ENCODE measurements around the gene ARHGAP30.
A peak's percentile ranks its signal among the peaks of the same experiment; 100 is the strongest.
"Not testable (repeated sequence)": the region's sequence is repeated elsewhere in the genome, so short reads cannot be mapped to it uniquely, and the experiment has no call there.

The ARHGAP30 gene

DNA sequence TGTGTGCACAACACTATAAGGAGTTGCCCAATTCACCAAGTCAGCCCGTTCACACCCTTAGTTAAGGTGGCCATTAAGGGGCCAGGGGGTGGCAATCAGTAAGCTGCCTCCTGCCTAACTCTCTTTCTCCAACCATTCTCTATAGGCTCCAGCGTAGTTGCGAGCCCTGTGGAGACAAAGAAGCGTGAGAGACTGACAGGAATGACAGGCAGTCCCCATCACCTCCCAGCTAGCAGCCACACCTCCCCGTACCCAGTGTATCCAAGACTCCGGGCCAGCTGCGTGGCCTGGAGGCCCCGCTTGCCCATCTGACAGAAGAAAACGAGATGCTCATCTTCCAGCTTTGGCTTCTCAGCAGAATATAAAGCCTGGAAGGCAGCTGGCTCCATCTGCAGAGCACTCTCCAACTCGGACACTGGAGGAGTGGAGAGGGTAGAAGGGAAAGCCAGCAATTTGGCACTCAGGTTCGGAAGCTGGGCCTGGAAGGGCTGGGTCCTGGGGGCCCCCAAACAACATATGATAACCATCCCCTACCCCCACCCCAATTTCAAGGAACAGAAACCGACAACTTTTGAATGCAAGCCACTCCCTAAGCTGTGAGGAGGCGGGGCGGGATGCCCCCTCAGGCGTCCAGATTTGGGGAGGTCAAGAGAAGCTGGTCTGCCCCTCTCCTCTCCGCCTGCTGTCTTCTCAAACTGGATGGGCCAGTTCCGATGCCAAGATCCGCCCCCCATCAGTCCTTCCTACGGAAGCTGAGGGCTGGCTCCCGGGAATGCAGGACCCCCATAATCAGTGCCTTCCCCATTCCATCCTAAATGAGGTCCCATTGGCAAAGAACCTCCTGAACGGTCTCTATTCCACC lies 31.8 kb downstream of the ARHGAP30 start:
- no peak for DNase-seq

DNA sequence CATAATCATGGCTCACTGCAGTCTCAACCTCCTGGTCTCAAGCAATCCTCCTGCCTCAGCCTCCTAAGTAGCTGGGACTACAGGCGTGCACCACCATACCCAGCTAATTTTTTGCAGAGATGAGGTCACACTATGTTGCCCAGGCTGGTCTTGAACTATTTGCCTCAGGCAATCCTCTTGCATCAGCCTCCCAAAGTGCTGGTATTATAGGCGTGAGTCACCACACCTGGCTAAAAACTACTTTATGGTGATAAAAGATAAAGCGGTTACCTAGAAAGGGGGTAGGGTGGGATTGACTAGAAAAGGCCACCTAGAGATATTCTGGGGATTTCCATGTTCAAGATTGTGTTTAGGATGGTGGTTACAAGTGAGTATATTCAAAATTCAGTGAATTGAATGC lies 35.9 kb downstream of the ARHGAP30 start:
- no peak for DNase-seq

DNA sequence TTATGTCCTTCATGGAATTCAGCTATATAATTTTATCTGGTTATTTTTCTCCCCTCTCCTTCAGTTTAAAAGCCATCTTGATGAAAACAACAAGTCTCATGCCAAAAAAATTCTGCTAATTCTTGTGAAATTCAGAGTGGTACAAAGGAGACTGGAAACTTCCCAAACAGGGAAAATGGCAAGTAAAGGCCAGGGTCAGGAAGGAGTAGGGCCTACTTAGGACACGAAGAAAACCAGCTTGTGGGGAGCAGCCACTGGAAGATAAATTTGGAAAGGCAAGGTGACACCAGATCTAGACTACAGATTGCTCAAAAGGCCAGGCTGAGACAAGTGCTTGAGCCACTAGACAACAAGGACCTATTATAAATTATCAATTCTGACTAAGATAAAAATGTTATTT lies 37.3 kb downstream of the ARHGAP30 start:
- DNase-seq = no peak

DNA sequence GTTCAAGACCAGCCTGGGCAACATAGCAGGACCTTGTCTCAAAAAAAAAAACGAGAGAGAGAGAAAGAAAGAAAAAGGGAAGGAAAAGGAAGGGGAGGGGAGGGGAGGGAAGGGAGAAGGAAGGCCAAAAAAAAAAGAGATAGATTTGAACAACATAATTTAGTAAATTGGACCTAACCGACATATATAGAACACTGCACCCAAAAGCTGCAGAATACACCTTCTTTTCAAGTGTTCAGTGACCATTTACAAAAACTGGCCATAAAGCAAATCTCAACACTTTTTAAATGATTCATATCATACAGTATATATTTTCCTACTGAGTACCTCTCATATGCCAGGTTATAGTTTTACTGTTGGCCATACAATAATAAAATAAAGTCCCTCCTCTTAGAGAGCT lies 37.8 kb downstream of the ARHGAP30 start:
- DNase-seq = no peak

DNA sequence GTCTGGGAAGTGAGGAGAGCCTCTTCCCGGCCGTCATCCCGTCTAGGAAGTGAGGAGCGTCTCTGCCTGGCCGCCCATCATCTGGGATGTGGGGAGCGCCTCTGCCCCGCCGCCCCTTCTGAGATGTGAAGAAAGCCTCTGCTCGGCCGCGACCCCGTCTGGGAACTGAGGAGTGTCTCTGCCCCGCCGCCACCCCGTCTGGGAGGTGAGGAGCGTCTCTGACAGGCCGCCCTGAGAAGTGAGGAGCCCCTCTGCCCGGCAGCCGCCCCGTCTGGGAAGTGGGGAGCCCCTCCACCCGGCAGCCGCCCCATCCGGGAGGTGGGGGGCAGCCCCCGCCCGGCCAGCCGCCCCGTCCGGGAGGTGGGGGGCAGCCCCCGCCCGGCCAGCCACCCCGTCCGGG lies 40.2 kb downstream of the ARHGAP30 start:
- DNase-seq = not testable (repeated sequence)

DNA sequence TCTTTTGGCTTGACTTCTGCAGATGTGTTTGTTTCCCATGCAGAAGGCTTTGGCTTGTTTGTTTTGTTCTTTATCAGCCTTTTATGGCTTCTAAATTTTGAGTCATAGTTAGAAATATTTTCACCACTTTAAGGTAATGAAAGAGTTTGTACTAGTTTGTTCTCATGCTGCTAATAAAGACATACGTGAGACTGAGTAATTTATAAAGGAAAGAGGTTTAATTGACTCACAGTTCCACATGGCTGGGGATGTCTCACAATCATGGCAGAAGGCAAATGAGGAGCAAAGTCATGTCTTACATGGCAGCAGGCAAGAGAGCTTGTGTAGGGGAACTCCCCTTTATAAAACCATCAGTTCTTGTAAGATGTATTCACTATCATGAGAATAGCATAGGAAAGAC lies 42.7 kb downstream of the ARHGAP30 start:
- DNase-seq = not testable (repeated sequence)

DNA sequence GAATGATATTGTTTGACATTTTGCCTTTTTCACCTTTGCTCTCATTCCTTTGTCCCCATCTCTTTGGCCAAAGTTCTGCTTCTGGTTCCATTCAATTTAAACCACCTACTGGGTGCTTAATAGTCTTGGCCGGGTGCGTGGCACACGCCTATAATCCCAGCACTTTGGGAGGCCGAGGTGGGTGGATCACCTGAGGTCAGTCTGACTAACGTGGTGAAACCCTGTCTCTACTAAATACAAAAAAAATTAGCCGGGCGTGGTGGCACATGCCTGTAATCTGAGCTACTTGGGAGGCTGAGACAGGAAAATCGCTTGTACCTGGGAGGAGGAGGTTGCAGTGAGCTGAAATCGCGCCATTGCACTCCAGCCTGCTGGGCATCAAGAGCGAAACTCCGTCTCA lies 47.3 kb downstream of the ARHGAP30 start:
- DNase-seq = not testable (repeated sequence)

DNA sequence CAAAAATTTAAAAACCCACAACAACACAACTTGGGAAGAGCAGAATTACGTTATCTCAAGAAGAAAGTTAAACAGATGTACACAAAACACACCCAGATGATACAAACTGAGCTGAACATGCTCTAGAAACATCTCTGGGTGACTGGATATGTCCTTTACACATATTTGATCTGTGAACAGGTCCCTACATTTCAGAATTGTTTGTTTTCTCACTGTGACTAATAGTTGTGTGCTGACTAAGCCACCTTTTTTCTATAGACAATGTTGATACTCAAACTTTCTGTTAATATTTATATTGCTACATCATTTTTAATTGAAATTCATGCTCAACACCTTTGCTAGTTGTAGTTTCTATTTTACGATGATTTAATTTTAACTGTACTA lies 47.7 kb downstream of the ARHGAP30 start:
- no peak for DNase-seq

DNA sequence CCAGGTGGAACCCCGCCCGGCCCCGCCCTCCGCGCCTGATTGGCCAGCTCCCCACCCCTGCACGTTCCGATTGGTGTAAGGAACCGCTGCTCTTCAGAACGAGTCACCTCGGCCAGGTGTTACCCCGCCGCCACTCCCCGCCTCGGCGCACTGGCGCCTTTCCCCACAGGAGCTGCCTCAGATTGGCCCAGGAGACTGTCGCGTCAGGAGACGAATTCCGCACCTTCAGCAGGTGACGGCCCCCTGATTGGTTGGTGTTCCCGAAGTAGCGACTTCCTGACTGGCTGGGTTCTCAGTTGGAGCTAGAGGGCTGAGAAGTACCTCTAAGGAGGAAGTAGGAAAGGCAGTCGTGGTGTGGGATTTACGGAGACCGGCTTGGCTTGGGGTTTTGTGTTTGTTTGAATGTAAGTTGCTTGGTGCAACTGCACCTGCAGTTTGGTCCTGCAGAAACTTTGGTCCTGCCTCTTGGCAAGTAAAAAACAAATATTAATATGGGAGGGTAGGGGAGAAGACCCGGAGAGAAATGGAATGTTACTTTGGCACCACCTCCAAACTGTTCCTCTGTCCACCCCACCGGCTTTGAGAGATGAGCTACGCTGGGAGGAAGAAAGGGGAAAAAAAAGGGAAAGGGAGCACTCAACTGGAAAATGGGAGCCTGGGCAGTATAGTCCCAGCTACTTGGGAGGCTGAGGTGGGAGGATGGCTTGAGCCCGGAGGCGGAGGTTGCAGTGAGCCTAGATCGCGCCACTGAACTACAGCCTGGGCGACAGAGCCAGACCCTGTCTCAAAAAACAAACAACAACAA lies 48.3 kb downstream of the ARHGAP30 start:
- peak; percentile 65 for DNase-seq

DNA sequence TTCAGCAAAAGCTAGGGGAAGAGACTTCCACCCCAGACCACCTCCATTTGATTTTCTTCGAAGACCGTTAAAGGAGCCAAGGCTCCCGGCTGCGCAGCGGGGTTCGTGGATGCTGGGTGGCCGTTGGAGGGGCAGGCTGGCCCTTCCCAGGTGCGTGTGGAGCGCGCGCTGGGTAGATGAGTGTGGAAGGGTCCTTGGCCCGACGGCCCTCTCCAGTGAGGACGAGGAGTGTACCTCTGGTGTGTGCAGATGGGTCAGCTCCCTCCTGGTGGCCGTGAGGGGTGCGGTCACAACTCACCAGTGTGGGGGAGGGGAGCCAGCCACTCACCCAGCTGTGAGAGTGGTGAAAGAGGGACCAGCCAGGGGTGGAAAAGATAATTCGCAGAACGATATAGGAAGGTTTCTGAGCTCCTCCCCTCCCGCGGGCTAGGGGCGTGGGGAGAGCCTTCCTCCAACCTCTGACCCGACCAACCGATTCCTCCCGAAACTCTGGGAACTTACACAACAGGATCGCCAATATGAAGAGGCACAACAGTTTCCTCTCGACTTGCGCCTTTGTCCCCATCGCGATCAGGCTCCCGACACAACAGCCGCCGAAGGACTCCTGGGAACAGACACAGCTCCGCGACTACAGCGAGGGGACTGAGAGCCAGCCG lies 49.1 kb downstream of the ARHGAP30 start, which contains the start of gene F11R:
F11R (minus strand) TSS at position 644 of the 656 bp plus-strand sequence; CDS start at position 565, 79 bp downstream.
- DNase-seq = peak; percentile 49

DNA sequence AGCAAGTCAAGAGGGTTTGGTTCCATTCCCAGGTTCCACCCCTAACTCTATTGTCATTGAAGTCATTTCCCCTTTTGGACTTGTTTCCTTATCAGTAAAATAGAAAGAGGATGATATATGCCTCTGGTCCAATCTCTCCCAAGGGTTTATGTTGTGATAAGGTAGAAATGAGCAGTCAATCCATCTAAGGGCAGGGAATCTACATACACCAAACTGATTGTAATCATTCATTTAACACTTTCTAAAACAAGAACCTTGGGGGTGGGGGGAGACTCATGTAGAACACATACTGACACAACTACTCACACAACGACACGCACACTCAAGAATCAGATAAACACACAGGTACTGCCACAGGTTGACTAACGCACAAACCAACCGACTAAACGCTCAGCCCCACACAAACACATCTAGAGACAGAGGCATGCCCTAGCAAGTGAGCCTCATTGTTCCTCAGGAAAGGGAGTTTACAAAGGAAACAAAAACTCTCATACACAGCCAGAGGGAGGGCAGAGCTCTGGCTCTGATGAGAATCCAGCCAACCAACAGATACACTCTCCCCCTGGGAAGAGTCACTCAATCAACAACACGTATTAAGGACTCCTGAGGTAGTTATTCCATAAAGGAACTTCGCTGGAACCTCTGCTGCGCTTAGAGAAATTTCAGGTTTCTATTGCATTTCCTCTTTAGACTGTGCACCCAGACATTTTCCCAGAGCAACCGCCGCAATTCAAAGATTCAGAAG lies 49.8 kb downstream of the ARHGAP30 start:
- no peak for DNase-seq

DNA sequence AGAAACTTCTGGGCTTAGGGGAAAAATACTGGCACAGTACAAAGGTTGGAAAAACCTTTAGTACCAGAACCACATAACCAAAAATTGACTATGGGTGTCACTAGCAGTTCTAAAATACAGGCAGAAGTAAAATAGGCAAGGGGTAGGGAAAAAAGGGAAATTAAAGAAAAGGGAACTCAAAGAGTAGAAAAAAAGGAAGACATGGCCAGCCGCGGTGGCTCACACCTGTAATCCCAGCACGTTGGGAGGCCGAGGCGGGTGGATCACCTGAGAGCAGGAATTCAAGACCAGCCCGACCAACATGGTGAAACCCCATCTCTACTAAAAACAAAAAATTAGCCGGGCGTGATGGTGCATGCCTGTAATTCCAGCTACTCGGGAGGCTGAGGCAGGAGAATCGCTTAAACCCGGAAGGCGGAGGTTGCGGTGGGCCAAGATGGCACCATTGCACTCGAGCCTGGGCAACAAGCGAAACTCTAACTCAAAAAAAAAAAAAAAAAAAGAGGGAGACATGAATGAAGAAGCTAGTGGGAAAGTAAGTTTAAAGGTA lies 50.5 kb downstream of the ARHGAP30 start:
- not testable (repeated sequence) for DNase-seq

DNA sequence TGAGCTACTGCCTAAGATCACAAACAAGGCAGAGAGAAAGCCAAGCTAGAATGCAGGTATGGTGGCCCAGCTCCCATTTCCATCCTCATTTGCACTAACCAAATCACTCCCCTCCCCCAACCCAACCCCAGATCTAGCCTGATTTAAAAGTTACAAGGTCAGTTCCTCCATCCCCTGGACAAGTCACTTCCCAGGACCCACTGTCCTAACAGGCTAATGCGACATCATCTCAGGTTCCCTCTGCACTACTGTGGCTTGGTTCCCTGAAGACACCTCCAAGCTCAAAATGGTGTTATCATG lies 51.1 kb downstream of the ARHGAP30 start:
- DNase-seq = no peak

DNA sequence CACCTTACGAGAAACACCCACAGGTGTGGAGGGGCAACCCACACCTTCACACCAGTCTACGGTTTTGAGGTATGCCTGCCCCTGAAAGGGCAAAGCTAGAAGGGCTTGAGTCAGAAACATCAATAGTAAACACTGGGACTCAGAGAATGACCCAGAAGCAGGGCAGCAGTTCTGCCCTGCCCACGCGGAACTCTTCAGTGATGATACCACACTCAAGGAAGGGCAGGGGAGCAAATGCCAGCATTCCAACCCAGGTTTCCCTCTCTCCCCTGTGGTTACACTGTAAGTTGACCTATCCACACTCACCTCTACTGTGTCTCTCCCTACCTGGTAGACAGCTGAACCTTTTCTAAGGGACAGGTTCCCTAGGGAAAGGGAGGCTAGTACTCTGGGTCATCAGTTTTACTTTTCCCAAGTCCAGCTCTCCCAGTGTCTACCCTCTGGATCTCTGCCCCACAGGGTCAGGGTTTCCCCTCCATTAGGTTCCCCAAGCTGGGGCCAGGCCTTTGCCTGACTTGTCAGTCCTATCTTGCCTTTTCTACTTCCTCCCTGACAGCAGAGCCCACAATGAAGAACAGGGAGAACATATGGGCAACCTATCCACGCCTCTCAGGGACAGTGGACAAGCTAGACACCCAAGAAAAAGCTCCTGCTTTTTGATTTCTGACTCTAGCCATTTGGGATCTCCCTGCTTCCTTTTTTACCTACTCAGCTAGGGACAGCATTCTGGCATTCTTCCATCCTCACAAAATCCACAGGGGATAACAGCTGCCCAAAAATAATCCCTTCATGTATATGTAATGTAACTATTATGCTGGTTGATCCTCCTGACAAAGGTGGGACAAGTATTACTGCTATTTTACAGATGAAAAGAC lies 51.7 kb downstream of the ARHGAP30 start:
- DNase-seq = no peak

DNA sequence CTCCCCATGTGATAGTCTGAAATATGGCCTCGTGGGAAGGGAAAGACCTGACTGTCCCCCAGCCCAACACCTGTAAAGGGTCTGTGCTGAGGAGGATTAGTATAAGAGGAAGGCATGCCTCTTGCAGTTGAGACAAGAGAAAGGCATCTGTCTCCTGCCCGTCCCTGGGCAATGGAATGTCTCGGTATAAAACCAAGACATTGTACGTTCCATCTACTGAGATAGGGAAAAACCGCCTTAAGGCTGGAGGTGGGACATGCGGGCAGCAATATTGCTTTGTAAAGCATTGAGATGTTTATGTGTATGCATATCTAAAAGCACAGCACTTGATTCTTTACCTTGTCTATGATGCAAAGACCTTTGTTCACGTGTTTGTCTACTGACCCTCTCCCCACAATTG lies 52.5 kb downstream of the ARHGAP30 start:
- DNase-seq = not testable (repeated sequence)

DNA sequence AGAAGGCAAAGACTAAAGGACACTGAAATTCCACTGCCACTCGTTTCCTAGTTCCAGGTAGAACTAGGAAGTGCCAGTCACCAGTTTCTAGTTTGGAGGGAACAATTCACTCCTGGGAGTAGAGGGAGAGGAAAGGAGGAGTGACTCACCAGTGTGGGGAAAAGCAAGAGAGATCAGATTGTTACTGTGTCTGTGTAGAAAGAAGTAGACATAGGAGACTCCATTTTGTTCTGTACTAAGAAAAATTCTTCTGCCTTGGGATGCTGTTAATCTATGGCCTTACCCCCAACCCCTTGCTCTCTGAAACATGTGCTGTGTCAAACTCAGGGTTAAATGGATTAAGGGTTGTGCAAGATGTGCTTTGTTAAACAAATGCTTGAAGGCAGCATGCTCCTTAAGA lies 53.0 kb downstream of the ARHGAP30 start:
- not testable (repeated sequence) for DNase-seq

DNA sequence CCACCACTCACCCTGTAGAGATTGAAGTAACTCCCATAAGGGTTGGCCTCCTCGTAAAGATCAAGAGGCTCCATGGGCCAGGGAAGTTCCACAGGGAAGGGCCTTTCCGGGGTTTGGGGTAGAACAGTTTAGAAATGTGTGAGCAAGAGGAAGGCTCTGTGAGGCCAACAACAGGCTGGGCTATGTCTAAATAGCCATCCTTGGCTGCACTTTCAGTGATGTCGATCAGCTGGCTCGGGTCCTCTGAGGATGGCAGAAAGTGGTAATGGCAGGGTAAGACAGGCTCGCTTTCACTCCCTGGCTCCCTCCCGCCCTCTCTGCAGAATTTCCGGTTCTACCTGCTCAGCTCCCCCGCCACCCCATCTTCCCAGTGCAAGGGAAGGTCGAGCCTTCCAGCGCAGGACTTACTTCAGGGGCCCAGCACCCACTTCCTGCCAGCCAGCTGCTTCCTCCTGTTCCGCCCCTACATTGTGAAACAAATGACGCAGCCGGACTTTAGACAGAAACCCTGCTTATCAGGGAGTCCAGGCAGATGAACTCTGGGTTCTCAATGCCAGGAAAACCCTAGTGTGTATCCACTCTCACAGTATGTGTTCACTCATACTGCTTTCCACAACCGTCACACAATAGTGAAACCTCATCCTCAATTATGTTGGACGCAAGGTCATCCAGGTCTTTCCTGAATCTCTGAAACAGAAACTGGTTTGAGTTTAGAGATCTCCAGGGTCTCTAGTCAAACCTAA lies 56.0 kb downstream of the ARHGAP30 start:
- DNase-seq = peak; percentile 9

DNA sequence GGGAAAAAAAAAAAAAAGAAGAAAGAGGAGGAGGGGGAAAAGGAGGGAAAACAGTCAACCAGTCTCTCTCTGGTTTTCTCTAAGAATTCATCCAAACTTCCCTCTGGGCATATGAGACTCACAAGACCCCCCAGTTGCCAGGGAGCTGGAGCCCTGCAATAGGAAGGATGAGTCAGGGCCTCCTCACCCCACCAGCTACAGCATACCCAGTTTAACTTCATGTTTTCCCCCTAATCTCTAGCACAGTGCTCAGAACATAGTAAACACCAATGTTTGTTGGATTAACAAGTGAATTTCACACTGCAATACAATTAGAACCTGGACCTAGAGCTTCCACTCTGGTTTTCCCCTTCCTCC lies 56.6 kb downstream of the ARHGAP30 start:
- no peak for DNase-seq

DNA sequence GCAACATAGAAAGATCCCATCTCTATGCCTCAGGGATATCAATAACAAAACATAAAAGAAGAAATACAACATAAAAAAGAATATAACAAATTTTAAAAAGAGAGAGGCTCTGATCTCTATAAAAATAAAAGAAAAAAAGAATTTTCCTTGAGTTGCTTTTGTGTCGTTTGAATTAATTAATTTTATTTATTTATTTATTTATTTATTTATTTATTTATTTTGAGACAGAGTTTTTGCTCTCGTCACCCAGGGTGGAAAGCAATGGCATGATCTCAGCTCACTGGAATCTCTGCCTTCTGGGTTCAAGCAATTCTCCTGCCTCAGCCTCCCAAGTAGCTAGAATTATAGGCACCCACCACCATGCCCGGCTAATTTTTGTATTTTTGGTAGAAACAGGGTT lies 57.3 kb downstream of the ARHGAP30 start:
- no peak for DNase-seq

DNA sequence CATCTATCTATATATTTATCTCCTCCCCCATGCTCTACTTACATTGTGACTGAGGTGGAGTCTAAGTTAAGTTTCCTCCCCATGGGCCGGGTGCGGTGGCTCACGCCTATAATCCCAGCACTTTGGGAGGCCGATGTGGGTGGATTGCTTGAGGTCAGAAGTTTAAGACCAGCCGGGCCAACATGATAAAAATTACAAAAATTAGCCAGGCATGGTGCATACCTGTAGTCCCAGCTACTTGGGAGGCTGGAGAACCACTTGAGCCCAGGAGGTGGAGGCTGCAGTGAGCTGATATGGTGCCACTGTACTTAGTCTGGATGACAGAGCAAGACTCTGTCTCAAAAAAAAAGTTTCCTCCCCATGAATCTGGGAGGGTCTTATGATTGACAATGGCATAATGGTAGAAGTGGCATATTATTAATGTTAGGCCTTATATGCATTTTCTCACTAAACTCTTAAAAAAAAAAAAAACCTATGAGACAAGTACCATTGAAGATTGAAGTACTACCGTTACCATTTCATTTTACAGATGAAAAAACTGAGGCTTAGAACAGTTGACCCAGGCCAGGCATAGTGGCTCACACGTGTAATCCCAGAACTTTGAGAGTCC lies 60.0 kb downstream of the ARHGAP30 start:
- no peak for DNase-seq

Data from cortex of kidney (tissue), 1 donor.